ENCODE data around the gene TRIM56.
A peak's percentile ranks its signal among the peaks of the same experiment; 100 is the strongest.
"Not testable (repeated sequence)": the region's sequence is repeated elsewhere in the genome, so short reads cannot be mapped to it uniquely, and the experiment has no call there.

The TRIM56 gene

GRCh38 chr7:101120315-101120714 is 35.0 kb downstream of the TRIM56 start:
- DNase-seq (ENCODE audit: low spot score): no peak
- peak overlapping the region; percentile 38 for H3K27ac ChIP-seq
- ChIA-PET CTCF (no interaction called here), POLR2A (ENCODE audit: low non-redundant PET) (no interaction called here)
- TF ChIP-seq CTCF (conservative IDR thresholded peaks at IDR 0.05; ENCODE audit: low read depth): no peak

- H3K27ac ChIP-seq: peak overlapping the region; percentile 97
- POLR2A ChIA-PET (ENCODE audit: low non-redundant PET): interaction anchor here (0.7 kb wide), 1 partner anchor 137 kb away, joined by 3 read pairs; no protein-coding TSS in a partner anchor
- DNase-seq (ENCODE audit: low spot score): not testable (repeated sequence)
- CTCF ChIA-PET: interaction anchor here (0.6 to 0.7 kb wide), 2 partner anchors 41 to 670 kb away, joined by 3 to 4 read pairs; no protein-coding TSS in a partner anchor
These were observed 36.3 kb downstream of the TRIM56 start for GRCh38 chr7:101121631-101121990.

GRCh38 chr7:101121991-101122932 is 37.0 kb downstream of the TRIM56 start:
- DNase-seq (ENCODE audit: low spot score): peak; percentile 89
- peak overlapping the region; percentile 97 for H3K27ac ChIP-seq
- POLR2A ChIA-PET (ENCODE audit: low non-redundant PET): interaction anchor here (0.7 kb wide), 1 partner anchor 137 kb away, joined by 3 read pairs; no protein-coding TSS in a partner anchor
- no peak for TF ChIP-seq CTCF (conservative IDR thresholded peaks at IDR 0.05; ENCODE audit: low read depth)
- CTCF ChIA-PET: interaction anchor here (0.6 to 0.7 kb wide), 3 partner anchors 34 to 670 kb away, joined by 3 to 4 read pairs (median 3); no protein-coding TSS in a partner anchor

GRCh38 chr7:101122933-101123702 is 37.8 kb downstream of the TRIM56 start:
- TF ChIP-seq CTCF (conservative IDR thresholded peaks at IDR 0.05; ENCODE audit: low read depth): no peak
- ChIA-PET CTCF (interaction anchor here (0.6 to 0.7 kb wide), 3 partner anchors 21 to 122 kb away, joined by 3 read pairs; partner anchors contain the start of gene FIS1), POLR2A (ENCODE audit: low non-redundant PET) (interaction anchor here (0.6 to 0.7 kb wide), 2 partner anchors 177 to 234 kb away, joined by 3 to 5 read pairs; partner anchors contain the start of gene UFSP1)
- H3K27ac ChIP-seq: peak overlapping the region; percentile 97
- no peak for DNase-seq (ENCODE audit: low spot score)

- POLR2A ChIA-PET (ENCODE audit: low non-redundant PET): interaction anchor here (0.6 to 0.7 kb wide), 2 partner anchors 176 to 234 kb away, joined by 3 to 5 read pairs; partner anchors contain the start of gene UFSP1
- DNase-seq (ENCODE audit: low spot score): no peak
- peak overlapping the region; percentile 97 for H3K27ac ChIP-seq
- CTCF ChIA-PET: interaction anchor here (0.7 kb wide), 2 partner anchors 20 to 121 kb away, joined by 3 read pairs; partner anchors contain the start of gene FIS1
- no peak for TF ChIP-seq CTCF (conservative IDR thresholded peaks at IDR 0.05; ENCODE audit: low read depth)
These were observed 38.4 kb downstream of the TRIM56 start for GRCh38 chr7:101123703-101124068.

- POLR2A ChIA-PET (ENCODE audit: low non-redundant PET): interaction anchor here (0.7 kb wide), 1 partner anchor 40 kb away, joined by 7 read pairs; no protein-coding TSS in a partner anchor
- peak overlapping the region; percentile 97 for H3K27ac ChIP-seq
- CTCF ChIA-PET: no interaction called here
- no peak for TF ChIP-seq CTCF (conservative IDR thresholded peaks at IDR 0.05; ENCODE audit: low read depth)
- DNase-seq (ENCODE audit: low spot score): no peak
These were observed 39.2 kb downstream of the TRIM56 start for GRCh38 chr7:101124376-101125056.
